PC-9 (cell line): ENCODE measurements around the gene IGF2BP2. TPM values are rescaled to one million over a fixed set of nuclear protein-coding genes. Genes with fewer than 3 reads are reported as not detected.

ENCODE experiments used
- BruUV-seq: library from RNA; stranded (reverse); fragments of 400-500 nt; replicated peaks from 2 replicates; lab custom pipeline; 2021; lab: Mats Ljungman, UMichigan
- CTCF ChIA-PET: fragments of 300-600 bp; sonication (Branson Sonifier 250); formaldehyde crosslinking; loops from one replicate; lab custom pipeline; 2022; ENCODE audit warnings: antibody characterized with exemption; lab: Charles Lee
- POLR2A ChIA-PET: fragments of 300-600 bp; sonication (Branson Sonifier 250); formaldehyde crosslinking; loops from one replicate; lab custom pipeline; 2022; ENCODE audit warnings: antibody characterized with exemption; ENCODE audit not compliant: unreplicated experiment; lab: Charles Lee
- DNase-seq, 2 experiments: peaks; one replicate each; pipeline versions ENCODE4 v3.0.0 to v3.0.0-alpha.2; 2015 to 2022; ENCODE audit warnings: mixed read lengths in 1 of 2
- H2AFZ ChIP-seq: fragments of 200-600 bp; sonication (generic); 2 replicates; pipeline ENCODE4 v1.8.1; 2017; ENCODE audit warnings: antibody characterized with exemption
- H3F3A ChIP-seq: fragments of 200-600 bp; sonication (generic); 2 replicates; pipeline ENCODE4 v1.8.1; 2017; ENCODE audit warnings: antibody characterized with exemption, mild to moderate bottlenecking, low read depth; ENCODE audit not compliant: insufficient read depth
- H3K27ac ChIP-seq: fragments of 200-600 bp; sonication (generic); 2 replicates; pipeline ENCODE4 v1.6.1; 2016; ENCODE audit warnings: mixed run types
- H3K27me3 ChIP-seq: fragments of 200-600 bp; sonication (generic); 2 replicates; pipeline ENCODE4 v1.6.1; 2016; ENCODE audit warnings: low read depth, mixed run types; ENCODE audit not compliant: insufficient read depth
- H3K36me3 ChIP-seq: fragments of 200-600 bp; sonication (generic); 2 replicates; pipeline ENCODE4 v1.6.1; 2016; ENCODE audit warnings: low read depth, mixed run types
- H3K4me1 ChIP-seq: fragments of 200-600 bp; sonication (generic); replicated peaks from 2 replicates; pipeline ENCODE4 v1.6.1; 2016; ENCODE audit warnings: mixed run types; ENCODE audit not compliant: insufficient read depth
- H3K4me2 ChIP-seq: fragments of 200-600 bp; sonication (generic); 2 replicates; pipeline ENCODE4 v1.6.1; 2017; ENCODE audit warnings: mixed run types
- H3K4me3 ChIP-seq: fragments of 200-600 bp; sonication (generic); 2 replicates; pipeline ENCODE4 v1.6.1; 2016; ENCODE audit warnings: mixed run types
- H3K79me2 ChIP-seq: fragments of 200-600 bp; sonication (generic); 2 replicates; pipeline ENCODE4 v1.6.1; 2017; ENCODE audit warnings: low read depth, mixed run types
- H3K9me2 ChIP-seq: fragments of 200-600 bp; sonication (generic); 2 replicates; pipeline ENCODE4 v1.8.1; 2017; ENCODE audit warnings: mild to moderate bottlenecking; ENCODE audit not compliant: insufficient read depth
- H3K9me3 ChIP-seq: fragments of 200-600 bp; sonication (generic); 2 replicates; pipeline ENCODE4 v1.8.1; 2016; ENCODE audit warnings: low read depth; ENCODE audit not compliant: insufficient read depth
- H4K20me1 ChIP-seq: fragments of 200-600 bp; sonication (generic); 2 replicates; pipeline ENCODE4 v1.8.1; 2017; ENCODE audit not compliant: insufficient read depth
- EZH2 ChIP-seq: fragments of 200-600 bp; sonication (generic); IDR thresholded peaks from 2 replicates; pipeline ENCODE4 v1.8.0; 2017; ENCODE audit warnings: antibody characterized with exemption, low read depth
- intact Hi-C: fragments of 100-400 bp; cut with micrococcal nuclease; formaldehyde crosslinking; loops from one replicate; pipeline ENCODE4 v1.10.0; 2022; ENCODE audit not compliant: unreplicated experiment
- total RNA-seq: library from RNA; stranded (reverse); gene quantifications from 2 replicates; pipeline ENCODE4 v1.2.3, GENCODE V29; 2021
- TF ChIP-seq, protein P1 (sequence below): fragments of 200-600 bp; sonication (generic); conservative IDR thresholded peaks from 2 replicates; pipeline ENCODE4 v1.6.1; 2017; ENCODE audit warnings: mixed run types, antibody characterized with exemption, mild to moderate bottlenecking, moderate library complexity

Gene IGF2BP2
- total RNA-seq, 1 experiment from 2014 or later = 140 TPM

DNA sequence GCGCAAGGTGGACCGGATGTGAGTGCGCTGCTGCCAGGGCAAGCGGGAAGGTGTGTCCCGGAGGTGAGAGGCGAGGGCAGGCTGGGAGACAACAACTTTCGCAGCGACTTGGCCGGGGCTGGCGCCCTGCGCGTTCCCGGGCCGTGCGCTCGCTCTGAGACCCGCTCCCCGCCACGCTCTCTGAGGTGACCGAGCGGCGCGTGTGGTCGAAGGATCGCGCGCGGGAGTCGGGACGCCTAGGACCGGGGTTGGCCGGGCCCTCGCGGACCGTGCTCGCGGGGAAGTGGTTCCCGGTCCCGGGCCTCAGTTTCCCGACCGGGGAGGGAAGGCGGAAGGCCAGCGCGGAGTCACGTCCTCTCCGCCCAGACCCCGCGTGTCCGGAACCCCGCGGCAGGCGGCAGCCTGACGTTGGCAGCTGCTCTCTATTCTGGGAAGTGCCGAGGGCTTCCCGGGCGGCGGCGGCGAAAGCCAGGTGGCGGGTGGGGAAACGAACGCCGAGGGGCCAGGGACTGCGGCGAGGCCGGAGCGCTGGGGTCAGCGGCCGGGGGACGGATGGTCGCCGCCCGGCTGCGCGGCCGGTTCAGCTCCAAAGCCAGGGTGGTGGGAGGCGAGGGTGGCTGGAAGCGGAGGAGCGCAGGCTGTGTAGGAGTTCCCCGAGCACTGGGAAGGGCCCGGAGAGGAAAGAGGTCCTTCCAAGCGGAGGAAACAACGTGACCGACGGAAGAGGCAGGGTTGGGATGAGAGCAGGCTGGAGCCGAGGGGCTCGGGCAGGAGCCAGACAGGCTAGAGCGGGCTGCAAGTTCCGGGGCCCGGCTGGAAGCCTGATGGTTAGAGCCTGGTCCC lies 1.0 kb upstream of the IGF2BP2 start:
- Histone ChIP-seq H3K4me2 (peak overlapping the region; percentile 94), H3K9me3 (peaks cover 13% of the 10 kb centered on the region), H3K79me2 (peaks cover 59% of the 10 kb centered on the region), H2AFZ (peak overlapping the region; percentile 94), H3K36me3 (peaks cover 22% of the 10 kb centered on the region; the same call in 1 of the 2 replicates), H3K9me2 (no peaks in the 10 kb centered on the region), H3K4me1 (peaks cover 29% of the 10 kb centered on the region), H3K4me3 (peak overlapping the region; percentile 78), H3K27me3 (no peaks in the 10 kb centered on the region), H3F3A (peaks cover 31% of the 10 kb centered on the region), H4K20me1 (peaks cover 15% of the 10 kb centered on the region; the same call in 1 of the 2 replicates), H3K27ac (peak overlapping the region; percentile 44)
- intact Hi-C loops = loop anchor here (1.0 to 5.0 kb wide), 3 partner anchors 86 to 149 kb away; no protein-coding TSS in a partner anchor
- ChIA-PET CTCF (no interaction called here), POLR2A (interaction anchor here (0.6 kb wide), 1 partner anchor 8 kb away, joined by 7 read pairs; no protein-coding TSS in a partner anchor)
- TF ChIP-seq, protein P1, sequence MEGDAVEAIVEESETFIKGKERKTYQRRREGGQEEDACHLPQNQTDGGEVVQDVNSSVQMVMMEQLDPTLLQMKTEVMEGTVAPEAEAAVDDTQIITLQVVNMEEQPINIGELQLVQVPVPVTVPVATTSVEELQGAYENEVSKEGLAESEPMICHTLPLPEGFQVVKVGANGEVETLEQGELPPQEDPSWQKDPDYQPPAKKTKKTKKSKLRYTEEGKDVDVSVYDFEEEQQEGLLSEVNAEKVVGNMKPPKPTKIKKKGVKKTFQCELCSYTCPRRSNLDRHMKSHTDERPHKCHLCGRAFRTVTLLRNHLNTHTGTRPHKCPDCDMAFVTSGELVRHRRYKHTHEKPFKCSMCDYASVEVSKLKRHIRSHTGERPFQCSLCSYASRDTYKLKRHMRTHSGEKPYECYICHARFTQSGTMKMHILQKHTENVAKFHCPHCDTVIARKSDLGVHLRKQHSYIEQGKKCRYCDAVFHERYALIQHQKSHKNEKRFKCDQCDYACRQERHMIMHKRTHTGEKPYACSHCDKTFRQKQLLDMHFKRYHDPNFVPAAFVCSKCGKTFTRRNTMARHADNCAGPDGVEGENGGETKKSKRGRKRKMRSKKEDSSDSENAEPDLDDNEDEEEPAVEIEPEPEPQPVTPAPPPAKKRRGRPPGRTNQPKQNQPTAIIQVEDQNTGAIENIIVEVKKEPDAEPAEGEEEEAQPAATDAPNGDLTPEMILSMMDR = no peak
- TF ChIP-seq EZH2 = no peak
- DNase-seq = peak; percentile 62 to 78
- no TSS peak for BruUV-seq

DNA sequence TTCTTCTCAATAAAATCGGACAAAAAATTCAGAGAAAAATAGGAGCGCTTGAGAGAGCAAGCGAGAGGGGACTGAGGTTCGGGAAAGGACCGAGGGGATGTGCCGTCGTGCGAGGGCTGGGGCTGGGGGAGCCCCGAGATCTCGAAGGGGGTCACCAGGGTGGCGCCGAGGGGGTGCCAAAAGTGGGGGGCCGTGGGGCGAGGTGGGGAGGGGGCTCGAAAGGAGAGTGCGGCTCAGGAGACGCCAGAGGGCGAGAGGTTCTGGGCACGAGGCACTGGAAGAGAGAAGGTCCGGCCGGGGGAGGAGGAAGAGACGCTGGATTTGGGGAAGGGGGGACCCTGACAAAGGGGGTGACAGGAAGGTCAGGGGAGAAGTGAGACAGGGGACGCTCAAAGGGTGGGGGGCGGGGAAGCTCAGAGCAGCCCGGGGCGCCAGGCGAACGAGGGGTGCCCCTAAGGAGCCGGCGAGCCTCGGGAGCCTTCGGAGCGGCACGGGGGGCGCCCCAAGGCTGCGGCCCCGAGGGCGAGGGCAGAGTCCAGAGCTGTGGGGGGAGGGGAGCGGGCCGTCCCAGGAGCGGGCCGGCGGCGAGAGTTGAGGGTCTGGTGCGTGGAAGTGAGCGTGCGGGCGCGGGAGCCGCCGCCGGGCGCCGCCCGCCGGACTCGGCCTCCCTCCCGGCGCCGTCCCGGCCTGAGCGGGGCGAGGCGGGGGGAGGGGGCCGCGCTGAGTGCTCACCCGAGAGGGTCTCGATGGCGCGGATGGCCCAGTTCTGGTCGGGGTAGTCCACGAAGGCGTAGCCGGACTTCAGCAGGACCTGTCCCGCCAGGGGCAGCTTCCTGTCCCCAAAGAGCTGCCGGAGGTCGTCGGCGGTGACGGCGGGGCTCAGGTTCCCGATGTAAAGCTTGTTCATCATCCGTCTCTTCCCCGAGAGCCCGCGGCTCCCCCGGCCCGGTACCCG lies 514 bp downstream of the IGF2BP2 start:
- DNase-seq = peak in 1 of 2 experiments; percentile 46
- Histone ChIP-seq H3F3A (peaks cover 36% of the 10 kb centered on the region), H4K20me1 (peaks cover 29% of the 10 kb centered on the region), H3K27ac (peak overlapping the region; percentile 86), H3K4me2 (peak overlapping the region; percentile 83), H3K4me3 (peak overlapping the region; percentile 99), H3K9me3 (peaks cover under 1% of the 10 kb centered on the region; the same call in 1 of the 2 replicates), H3K36me3 (peaks cover 22% of the 10 kb centered on the region; the same call in 1 of the 2 replicates), H3K4me1 (peaks cover 44% of the 10 kb centered on the region), H3K27me3 (no peaks in the 10 kb centered on the region), H3K79me2 (peaks cover 74% of the 10 kb centered on the region), H3K9me2 (no peaks in the 10 kb centered on the region), H2AFZ (peak overlapping the region; percentile 67)
- intact Hi-C loops = loop anchor here (1.0 to 5.0 kb wide), 6 partner anchors 37 to 148 kb away; no protein-coding TSS in a partner anchor
- no TSS peak for BruUV-seq
- ChIA-PET CTCF (interaction anchor here (0.6 to 0.8 kb wide), 2 partner anchors 119 to 1341 kb away, joined by 3 to 4 read pairs; no protein-coding TSS in a partner anchor), POLR2A (interaction anchor here (0.6 to 1.5 kb wide), 5 partner anchors 28 to 349 kb away, joined by 5 to 55 read pairs (median 8); no protein-coding TSS in a partner anchor)
- no peak for TF ChIP-seq EZH2
- TF ChIP-seq, protein P1 = no peak
